Panc1 (cell line): ENCODE results near the gene ECI2. TPM values are rescaled to one million over a fixed set of nuclear protein-coding genes. Genes with fewer than 3 reads are reported as not detected.

Experiments
- ATAC-seq: fragments of 200-7000 bp; cut with Tn5 transposase; 2 replicates; pipeline ENCODE4 v1.9.1; 2020; ENCODE audit warnings: mild to moderate bottlenecking, moderate library complexity
- BruUV-seq: library from RNA; stranded (reverse); fragments of 400-500 nt; replicated peaks from 2 replicates; lab custom pipeline; 2021; lab: Mats Ljungman, UMichigan
- CTCF ChIA-PET: fragments of 300-600 bp; sonication (Branson Sonifier 250); formaldehyde crosslinking; loops from one replicate; lab custom pipeline; 2022; ENCODE audit warnings: antibody characterized with exemption; lab: Charles Lee
- POLR2A ChIA-PET: fragments of 300-600 bp; sonication (Branson Sonifier 250); formaldehyde crosslinking; loops from one replicate; lab custom pipeline; 2022; ENCODE audit warnings: antibody characterized with exemption; lab: Charles Lee
- DNase-seq: peaks from one replicate; pipeline ENCODE4 v3.0.0-alpha.2; 2010; ENCODE audit warnings: low read depth, low spot score
- H3K27ac ChIP-seq: 2 replicates; pipeline ENCODE4 v1.5.1; 2011; ENCODE audit warnings: mild to moderate bottlenecking, low read length, inconsistent platforms
- H3K27me3 ChIP-seq: fragments of 200-500 bp; sonication (Bioruptor generic); 2 replicates; pipeline ENCODE4 v1.6.0; 2014; ENCODE audit warnings: low read length, inconsistent platforms; ENCODE audit not compliant: control insufficient read depth, insufficient read depth
- H3K36me3 ChIP-seq: fragments of 200-500 bp; sonication (Bioruptor generic); 2 replicates; pipeline ENCODE4 v1.5.1; 2014; ENCODE audit warnings: inconsistent platforms, mild to moderate bottlenecking, low read length, moderate library complexity; ENCODE audit not compliant: control insufficient read depth, insufficient read depth
- H3K4me1 ChIP-seq: 2 replicates; pipeline ENCODE4 v1.5.1; 2011; ENCODE audit warnings: inconsistent platforms, mild to moderate bottlenecking, low read length, moderate library complexity; ENCODE audit not compliant: control insufficient read depth, insufficient read depth
- H3K4me3 ChIP-seq, 2 experiments: 2 replicates each; pipeline ENCODE4 v1.5.1; 2011 to 2012; ENCODE audit warnings: low read depth in 2 of 2, low read length in 2 of 2, mild to moderate bottlenecking in 2 of 2, inconsistent platforms in 1 of 2, moderate library complexity in 1 of 2
- H3K9me3 ChIP-seq: fragments of 200-500 bp; sonication (Bioruptor generic); 2 replicates; pipeline ENCODE4 v1.5.1; 2014; ENCODE audit warnings: low read depth, mild to moderate bottlenecking, inconsistent platforms, low read length, moderate library complexity; ENCODE audit not compliant: control insufficient read depth, insufficient read depth
- POLR2AphosphoS5 ChIP-seq: IDR thresholded peaks from 2 replicates; pipeline ENCODE4 v1.6.1; 2012; ENCODE audit warnings: mild to moderate bottlenecking, low read depth, low read length, moderate library complexity
- SIN3A ChIP-seq: IDR thresholded peaks from 2 replicates; pipeline ENCODE4 v1.6.1; 2012; ENCODE audit warnings: low read depth, mild to moderate bottlenecking, low read length, moderate library complexity, borderline replicate concordance; ENCODE audit not compliant: insufficient read depth
- TCF7L2 ChIP-seq: IDR thresholded peaks from 2 replicates; pipeline ENCODE4 v1.6.1; 2011; ENCODE audit warnings: mild to moderate bottlenecking, low read depth, low read length, inconsistent platforms
- in situ Hi-C: cut with HindIII; loops from 2 replicates; pipeline ENCODE4 v1.10.0; 2016; ENCODE audit warnings: low sequenced_read_pairs, low pct_unique_long_range_greater_than_20kb
- intact Hi-C: fragments of 100-400 bp; cut with micrococcal nuclease; formaldehyde crosslinking; loops from one replicate; pipeline ENCODE4 v1.10.0; 2022; ENCODE audit not compliant: unreplicated experiment
- total RNA-seq: library from RNA; stranded (reverse); gene quantifications from one replicate; pipeline ENCODE4 v1.2.1, GENCODE V29; 2021; ENCODE audit not compliant: unreplicated experiment
- TF ChIP-seq, protein P1 (sequence below), 2 experiments: IDR thresholded peaks; 2 replicates each; pipeline ENCODE4 v1.6.1; 2011 to 2012; ENCODE audit warnings: low read depth in 2 of 2, control low read depth in 1 of 2, low read length in 1 of 2, mild to moderate bottlenecking in 1 of 2, moderate library complexity in 1 of 2; ENCODE audit not compliant: insufficient read depth in 1 of 2
- TF ChIP-seq, protein P2 (sequence below): fragments of 450-650 bp; IDR thresholded peaks from 2 replicates; pipeline ENCODE4 v1.5.1; 2017; ENCODE audit warnings: mild to moderate bottlenecking

The ECI2 gene
- total RNA-seq, 1 experiment from 2014 or later, result 34.5 TPM

DNA sequence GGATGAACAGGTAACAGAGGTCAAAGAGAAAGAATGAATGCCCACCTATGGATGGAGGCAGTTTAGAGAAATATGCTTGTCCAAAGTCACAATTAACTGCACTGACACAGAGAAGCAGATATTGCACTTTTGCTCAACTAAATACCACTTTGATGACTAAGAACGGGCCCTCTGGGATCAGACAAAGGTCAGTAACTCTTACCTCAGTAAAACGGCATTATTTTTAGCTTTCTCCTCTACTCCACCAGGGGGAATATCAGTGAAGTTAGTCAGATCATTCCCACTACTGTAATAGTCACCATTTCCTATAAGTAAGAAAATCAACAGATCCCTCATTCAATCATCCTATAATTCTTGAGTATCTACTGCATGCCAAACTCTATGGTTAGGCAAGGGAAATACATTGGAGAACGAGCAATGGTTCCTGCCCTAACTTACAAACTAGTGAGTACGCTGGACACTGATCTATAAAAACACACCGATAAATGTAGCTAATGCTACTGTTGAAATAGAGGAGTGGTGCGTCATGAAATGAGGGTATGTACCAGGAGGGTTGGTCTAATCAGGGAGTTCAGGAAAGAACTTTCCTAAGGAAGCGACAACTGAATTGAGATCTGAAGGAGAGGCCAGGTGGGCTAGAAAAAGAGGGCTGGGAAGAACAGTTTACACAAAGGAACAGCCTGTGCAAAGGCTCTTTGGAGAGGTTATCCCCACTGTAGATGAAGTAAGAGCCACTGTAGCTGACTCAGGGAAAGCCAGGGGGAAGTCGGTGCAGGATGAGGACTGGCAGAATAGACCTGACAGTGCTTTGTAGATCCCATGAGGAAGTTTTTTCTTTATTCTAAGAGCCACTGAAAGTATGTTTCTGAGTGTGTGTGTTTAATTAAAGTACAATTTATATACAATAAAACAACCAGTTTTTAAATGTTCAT, 9.2 kb downstream of the ECI2 start:
- in situ Hi-C loops, result no loop called here
- Histone ChIP-seq H3K4me3 (no peak overlapping the region), H3K4me1 (no peaks in the 10 kb centered on the region), H3K36me3 (peaks cover 7% of the 10 kb centered on the region), H3K9me3 (no peaks in the 10 kb centered on the region), H3K27me3 (no peaks in the 10 kb centered on the region), H3K27ac (no peak overlapping the region)
- ATAC-seq (no peak), DNase-seq (no peak)
- ChIA-PET CTCF (no interaction called here), POLR2A (no interaction called here)
- no TSS peak for BruUV-seq
- intact Hi-C loops, result no loop called here
- no peak for TF ChIP-seq TCF7L2
- TF ChIP-seq, protein P1, sequence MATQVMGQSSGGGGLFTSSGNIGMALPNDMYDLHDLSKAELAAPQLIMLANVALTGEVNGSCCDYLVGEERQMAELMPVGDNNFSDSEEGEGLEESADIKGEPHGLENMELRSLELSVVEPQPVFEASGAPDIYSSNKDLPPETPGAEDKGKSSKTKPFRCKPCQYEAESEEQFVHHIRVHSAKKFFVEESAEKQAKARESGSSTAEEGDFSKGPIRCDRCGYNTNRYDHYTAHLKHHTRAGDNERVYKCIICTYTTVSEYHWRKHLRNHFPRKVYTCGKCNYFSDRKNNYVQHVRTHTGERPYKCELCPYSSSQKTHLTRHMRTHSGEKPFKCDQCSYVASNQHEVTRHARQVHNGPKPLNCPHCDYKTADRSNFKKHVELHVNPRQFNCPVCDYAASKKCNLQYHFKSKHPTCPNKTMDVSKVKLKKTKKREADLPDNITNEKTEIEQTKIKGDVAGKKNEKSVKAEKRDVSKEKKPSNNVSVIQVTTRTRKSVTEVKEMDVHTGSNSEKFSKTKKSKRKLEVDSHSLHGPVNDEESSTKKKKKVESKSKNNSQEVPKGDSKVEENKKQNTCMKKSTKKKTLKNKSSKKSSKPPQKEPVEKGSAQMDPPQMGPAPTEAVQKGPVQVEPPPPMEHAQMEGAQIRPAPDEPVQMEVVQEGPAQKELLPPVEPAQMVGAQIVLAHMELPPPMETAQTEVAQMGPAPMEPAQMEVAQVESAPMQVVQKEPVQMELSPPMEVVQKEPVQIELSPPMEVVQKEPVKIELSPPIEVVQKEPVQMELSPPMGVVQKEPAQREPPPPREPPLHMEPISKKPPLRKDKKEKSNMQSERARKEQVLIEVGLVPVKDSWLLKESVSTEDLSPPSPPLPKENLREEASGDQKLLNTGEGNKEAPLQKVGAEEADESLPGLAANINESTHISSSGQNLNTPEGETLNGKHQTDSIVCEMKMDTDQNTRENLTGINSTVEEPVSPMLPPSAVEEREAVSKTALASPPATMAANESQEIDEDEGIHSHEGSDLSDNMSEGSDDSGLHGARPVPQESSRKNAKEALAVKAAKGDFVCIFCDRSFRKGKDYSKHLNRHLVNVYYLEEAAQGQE (IDR thresholded peaks at IDR 0.05; ENCODE audit: insufficient read depth in 1 of 2, low read depth in 2 of 2, low read length in 1 of 2), result no peak
- no peak for TF ChIP-seq SIN3A
- TF ChIP-seq, protein P2, sequence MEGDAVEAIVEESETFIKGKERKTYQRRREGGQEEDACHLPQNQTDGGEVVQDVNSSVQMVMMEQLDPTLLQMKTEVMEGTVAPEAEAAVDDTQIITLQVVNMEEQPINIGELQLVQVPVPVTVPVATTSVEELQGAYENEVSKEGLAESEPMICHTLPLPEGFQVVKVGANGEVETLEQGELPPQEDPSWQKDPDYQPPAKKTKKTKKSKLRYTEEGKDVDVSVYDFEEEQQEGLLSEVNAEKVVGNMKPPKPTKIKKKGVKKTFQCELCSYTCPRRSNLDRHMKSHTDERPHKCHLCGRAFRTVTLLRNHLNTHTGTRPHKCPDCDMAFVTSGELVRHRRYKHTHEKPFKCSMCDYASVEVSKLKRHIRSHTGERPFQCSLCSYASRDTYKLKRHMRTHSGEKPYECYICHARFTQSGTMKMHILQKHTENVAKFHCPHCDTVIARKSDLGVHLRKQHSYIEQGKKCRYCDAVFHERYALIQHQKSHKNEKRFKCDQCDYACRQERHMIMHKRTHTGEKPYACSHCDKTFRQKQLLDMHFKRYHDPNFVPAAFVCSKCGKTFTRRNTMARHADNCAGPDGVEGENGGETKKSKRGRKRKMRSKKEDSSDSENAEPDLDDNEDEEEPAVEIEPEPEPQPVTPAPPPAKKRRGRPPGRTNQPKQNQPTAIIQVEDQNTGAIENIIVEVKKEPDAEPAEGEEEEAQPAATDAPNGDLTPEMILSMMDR, result no peak
- TF ChIP-seq POLR2AphosphoS5, result no peak

DNA sequence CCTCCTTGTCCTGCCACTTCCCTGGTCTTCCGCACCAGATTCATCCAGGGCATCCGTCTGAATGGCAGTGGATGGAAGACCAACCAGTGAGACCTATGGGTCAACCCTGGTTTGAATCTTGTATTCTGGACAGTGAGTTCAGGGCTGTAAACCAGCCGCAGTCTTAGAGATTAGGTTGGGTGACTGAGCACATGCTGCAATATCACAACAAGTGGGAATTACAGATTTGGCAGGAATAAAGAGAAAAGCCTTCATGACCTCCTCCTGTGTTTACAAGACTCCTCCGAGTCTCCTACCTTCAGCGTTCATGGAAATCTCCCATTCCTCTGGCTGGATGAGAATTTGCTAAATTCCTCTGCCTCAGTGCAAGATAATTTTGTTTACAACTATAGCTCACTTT, 9.9 kb downstream of the ECI2 start:
- ChIA-PET POLR2A (no interaction called here), CTCF (no interaction called here)
- Histone ChIP-seq H3K27ac (no peak overlapping the region), H3K4me1 (no peaks in the 10 kb centered on the region), H3K4me3 (no peak overlapping the region), H3K9me3 (no peaks in the 10 kb centered on the region), H3K36me3 (peaks cover 7% of the 10 kb centered on the region), H3K27me3 (no peaks in the 10 kb centered on the region)
- no peak for ATAC-seq
- intact Hi-C loops (no loop called here), in situ Hi-C loops (no loop called here)
- DNase-seq, result no peak
- no TSS peak for BruUV-seq
- TF ChIP-seq, protein P1 (IDR thresholded peaks at IDR 0.05; ENCODE audit: insufficient read depth in 1 of 2, low read depth in 2 of 2, low read length in 1 of 2), result no peak
- TF ChIP-seq, protein P2, result no peak
- TF ChIP-seq TCF7L2, result no peak
- TF ChIP-seq POLR2AphosphoS5, result no peak
- no peak for TF ChIP-seq SIN3A
